Fibroblast of skin of left biceps (primary cell): ENCODE results near the gene POU6F2.
A peak's percentile ranks its signal among the peaks of the same experiment; 100 is the strongest.

Experiments used
- DNase-seq, 2 experiments: peaks; one replicate each; pipeline ENCODE4 v3.0.0-alpha.2; 2013; ENCODE audit warnings: low read depth in 2 of 2

Gene POU6F2

DNA sequence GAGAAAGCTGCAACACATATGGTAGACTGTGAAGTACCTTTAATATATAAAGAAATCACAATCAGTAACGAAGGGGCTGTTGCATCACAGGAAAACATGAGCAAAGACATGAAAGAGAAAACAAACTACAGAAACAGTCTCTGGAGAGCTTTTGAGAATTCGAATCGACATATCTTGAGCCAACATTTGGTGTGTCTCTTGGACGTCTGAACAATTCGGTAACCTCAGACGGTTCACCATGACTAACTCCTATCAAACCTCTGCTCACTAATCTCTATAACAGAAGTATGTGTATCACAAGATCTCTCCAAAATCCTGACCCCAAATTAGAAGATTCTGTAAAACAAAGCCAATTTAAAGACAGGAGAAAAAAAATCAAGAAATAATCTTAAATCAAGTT is 326.5 kb downstream of the POU6F2 start:
- no peak for DNase-seq

DNA sequence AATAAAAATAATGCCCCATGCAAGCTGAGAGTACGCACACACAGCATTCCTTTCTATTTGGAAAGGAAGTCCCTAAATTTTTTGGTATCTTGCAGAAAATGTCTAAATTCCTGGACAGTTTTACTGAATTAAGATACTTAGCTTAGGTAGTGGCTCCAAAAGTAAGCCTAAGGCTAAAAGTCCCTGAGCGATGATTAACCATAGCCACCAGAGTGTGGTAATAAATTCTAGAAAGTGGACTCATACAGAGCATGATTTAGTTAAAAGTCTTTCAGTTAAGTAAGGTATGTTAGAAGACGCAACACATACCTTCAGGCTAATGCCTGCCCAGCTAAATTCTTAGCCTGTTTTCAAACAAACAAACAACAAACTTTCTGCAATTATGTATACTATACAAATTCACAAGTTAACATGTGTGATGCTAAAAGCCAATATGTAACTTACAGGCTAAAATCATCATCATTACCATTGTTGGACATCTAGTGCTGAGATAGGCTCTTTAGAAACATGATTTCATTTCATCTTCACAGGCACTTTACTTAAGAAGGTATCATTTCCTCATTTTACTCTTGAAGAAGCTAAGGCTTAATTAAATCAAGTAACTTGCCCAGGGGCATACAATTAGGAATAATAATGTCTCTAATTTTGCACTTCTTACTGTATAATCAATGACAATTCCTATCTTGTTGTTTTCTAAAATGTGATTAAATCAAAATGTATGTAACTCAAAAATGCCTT is 327.1 kb downstream of the POU6F2 start:
- DNase-seq: no peak

DNA sequence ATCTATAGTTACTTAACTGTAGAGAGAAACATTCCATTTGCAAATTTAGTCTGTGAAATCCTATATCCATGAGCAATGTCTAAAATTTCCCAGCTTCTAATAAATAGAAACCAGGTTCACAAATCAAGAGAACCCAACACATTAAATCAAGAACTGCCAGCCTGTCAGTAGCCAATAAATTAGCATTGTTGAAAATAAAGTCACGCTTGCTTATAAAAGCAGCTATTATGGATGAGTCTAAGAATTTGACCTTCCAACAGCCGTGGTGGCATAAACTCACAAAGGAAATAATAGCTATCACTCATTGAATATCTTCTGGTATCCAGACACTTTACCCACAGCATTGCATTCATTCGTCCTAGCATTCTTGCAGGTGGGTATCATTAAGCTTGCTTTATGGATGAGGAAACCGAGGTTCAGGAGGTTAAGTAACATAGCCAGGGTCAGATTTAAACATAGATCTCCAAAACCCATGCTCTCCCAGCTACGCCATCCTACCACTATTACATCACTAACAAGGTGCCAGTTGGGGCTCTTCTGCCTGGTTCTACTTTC is 328.4 kb downstream of the POU6F2 start:
- peak; percentile 60 to 64 for DNase-seq

DNA sequence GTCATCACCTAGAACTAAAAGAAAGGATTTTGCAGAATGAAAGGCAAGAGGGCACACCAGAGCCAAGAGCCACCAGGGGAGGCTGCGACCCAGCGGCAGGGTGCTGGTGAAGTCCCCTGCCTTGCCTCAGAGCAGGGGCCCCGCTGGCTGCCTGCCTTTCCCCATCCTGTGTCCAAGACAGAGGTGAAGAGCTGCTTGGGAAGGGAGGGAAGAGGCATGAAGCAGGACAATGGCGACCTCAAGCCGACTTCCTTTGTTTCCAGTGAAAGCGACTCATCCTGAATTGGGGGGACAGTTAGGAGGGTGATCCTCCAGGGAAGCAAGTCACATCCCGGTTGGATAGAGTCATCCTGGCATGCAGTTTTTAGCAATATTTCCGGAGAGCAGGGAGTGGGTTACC is 333.0 kb downstream of the POU6F2 start:
- DNase-seq: no peak

DNA sequence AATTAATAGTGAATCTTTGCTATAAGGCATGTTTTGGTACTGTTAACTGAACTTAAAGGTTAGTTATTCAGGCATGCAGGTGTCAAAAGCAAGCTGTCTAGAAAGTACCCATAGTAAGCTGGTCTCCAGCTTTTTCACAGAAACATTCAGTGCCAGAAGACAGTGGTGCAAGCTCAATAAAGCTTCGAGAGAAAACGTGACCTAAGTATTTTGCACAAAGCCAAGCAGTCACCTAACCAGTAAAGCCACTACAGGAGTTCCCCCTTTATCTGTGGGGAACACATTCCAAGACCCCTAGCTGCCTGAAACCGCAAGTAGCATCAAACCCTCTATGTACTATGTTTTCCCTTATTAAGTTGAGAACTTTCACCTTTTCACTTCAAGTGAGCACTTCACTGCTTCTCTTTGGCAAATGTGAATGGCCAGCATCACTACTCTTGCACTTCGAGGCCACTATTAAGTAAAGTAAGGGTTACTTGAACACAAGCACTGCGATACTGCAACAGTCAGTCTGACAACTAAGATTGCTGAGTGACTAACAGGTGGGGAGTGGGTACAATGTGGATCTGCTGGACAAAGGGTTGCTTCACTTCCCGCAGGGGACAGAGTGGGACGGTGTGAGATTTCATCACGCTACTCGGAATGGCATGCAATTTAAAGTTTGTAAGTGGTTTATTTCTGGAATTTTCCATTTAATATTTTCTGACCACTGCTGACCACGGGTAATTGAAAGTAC is 334.7 kb downstream of the POU6F2 start:
- no peak for DNase-seq

DNA sequence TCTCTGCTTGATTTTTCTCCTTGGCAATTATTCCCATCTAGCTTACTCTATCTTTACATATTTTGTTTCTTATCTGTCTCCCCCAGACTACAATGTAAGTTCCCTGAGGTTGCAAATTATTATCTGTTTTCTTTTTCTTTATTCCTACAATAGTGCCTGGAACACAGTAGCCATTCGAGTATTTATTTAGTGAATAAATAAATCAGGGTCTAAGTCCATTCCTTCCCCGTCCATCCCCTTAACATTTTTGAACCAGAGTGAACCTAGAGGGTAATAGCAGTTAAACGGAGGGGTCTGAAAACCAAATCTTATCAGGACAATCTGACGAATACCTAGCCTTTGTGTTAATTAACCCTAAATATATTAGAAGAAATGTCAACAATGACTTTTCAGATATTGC is 335.7 kb downstream of the POU6F2 start:
- no peak for DNase-seq

DNA sequence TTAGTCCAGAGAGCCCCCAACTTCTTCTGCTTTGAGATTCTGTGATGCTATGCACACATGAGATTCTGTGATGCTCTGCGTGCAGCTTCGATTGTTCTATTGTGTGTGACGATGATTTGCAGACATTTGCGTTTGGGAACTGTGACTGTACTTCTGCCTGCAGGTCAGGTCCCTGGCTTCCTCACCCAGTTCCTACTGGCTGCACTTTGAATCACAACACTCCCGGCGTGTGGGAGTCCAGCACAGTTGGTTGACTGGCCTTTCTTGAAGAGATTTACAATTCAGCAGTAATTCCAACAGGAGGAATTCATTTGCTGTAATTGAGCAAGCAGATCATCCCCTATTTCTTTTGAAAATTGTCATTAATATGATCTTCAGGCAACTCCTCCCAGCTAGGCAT is 336.3 kb downstream of the POU6F2 start:
- no peak for DNase-seq

DNA sequence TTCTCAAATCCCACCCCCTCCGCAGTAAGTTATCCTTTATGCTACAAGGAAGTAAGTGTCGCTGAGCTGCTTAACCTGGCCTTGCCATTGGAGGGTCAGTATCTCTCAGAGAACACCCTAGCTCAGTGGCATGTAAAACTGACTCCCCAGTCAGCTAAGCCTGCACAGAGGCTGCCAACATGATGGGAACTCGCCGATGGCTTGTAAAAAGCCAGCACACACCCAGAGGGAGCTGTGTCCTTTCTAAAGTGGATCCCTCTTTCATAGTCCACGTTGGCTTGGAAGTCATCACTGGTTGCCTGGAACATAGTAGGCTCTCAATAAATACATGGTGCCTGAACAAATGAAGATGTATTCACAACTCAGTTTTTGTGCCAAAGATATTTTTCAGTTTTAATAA is 339.4 kb downstream of the POU6F2 start:
- DNase-seq: no peak

DNA sequence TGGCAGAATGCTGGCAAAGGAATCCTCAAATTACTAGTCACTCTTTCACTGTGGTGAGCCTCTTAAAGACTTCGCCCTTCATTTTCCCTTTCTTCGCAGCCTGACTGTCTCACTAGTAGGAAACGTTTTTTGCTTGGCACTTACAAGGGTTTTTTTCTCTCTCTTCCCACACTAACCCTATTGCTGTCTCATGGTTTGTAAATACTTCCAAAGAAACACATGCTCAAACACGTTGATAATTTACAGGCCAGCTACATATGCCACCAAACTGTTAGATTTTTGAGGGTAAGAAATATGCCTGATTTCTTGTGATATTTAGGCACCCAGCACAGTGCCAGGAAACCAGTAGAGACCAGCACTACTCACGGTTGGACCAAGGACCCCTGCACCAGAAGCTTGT is 340.2 kb downstream of the POU6F2 start:
- DNase-seq: no peak

DNA sequence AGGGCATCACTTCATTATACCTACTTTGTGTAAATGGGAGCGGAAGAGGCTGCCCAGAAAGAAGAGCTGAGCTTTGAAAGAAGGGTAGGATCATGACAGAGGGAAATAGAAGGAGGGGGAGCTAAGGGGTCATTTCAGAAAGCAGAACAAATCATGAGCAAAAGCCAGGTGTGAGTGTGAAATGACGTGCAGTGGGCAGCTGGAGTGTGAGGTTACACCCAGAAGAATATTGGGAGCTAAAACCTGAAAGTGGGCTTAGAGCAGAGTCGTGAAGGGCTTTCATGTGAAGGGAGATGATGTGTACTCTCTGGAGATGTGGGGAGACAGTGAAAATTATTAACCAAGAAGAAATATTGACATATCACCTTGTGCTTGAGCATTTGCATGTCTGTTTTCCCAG is 343.5 kb downstream of the POU6F2 start:
- DNase-seq: no peak

DNA sequence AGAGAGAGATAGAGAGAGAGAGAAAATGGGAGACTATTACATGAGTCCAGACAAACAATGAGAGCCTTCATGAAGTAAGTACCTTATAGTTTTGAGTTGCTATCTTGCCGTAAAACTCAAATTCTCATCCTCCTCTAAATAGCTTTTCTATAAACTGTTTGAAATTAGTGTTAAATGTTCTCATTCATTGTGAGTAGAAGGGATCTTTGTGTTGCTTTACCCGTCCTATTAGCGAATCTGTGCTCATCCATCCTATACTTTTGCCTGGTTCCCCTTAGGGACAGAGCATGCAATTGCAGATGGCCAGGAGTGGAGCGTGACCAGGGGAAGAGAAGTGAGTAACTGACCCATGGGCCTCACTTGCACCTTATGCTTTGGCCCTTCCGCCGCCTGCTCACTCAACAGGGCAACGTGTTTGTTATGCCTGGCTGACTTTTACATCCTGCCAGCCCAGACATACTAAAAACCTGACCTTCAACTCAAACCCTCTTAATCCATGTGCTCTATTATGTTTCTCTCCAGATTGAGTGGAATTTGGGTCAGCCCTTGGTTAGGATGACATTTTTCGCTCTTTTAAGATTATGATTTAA is 344.3 kb downstream of the POU6F2 start:
- no peak for DNase-seq

DNA sequence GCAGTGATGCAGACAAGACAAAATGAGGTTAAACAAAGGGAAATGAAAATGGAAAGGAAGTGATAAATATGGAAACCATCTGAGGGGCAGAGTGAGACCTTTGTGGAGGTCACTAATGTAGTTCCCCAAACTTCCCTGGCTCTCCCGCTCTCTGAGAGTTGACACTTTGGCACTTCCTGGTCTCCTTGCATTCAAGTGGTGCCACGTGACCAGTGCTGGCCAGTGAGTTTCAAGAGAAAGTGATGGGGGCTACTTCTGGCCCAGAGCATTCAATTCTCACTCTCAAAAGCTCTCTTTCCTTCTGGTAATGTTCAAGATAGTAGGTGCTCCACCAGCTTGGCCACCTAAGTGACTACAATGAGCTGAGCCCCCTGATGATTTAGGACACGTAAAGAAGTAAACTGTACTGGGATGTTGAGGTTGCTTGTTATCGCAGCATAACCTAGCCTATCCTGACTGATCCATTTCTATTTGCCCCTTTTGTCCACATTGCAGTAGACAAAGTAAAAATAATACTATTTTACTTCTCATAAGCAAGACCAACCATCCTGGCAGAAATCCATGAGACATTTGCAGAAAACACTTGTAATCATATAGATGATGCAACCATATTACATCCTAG is 346.5 kb downstream of the POU6F2 start:
- DNase-seq: no peak

DNA sequence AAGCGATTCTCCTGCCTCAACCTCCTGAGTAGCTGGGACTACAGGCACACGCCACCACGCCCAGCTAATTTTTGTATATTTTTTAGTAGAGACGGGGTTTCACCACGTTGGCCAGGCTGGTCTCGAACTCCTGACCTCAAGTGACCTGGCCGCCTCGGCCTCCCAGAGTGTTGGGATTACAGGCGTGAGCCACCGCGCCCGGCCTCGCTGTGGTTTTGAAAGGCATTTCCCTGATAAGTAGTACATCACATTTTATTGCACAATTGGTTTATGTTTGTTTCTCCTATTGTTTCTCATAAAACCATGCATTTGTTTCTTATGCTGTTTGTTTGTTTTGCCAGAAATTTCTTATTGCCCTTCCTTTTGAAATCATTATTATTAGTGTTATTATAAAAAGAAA is 353.9 kb downstream of the POU6F2 start:
- DNase-seq: peak in 1 of 2 experiments; percentile 17

DNA sequence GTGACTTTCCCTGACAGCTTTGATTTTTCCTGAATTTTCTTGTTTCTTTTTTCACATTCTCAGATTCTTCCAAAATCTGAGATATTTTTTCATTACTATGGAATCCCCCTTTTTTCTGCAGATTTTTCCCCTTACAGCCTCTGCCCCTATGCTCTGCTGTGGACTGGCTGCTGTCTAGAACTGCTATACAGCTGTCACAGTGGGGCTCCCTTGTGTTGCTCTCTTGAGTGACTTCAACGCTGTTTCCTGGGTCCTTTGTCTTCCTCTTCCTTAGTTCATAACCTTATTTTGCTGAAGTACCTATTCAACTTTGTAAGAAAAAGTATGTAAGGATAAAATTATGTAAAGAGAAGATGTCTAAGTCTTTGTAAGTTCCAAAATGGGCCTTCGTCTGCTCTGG is 354.4 kb downstream of the POU6F2 start:
- DNase-seq: no peak

DNA sequence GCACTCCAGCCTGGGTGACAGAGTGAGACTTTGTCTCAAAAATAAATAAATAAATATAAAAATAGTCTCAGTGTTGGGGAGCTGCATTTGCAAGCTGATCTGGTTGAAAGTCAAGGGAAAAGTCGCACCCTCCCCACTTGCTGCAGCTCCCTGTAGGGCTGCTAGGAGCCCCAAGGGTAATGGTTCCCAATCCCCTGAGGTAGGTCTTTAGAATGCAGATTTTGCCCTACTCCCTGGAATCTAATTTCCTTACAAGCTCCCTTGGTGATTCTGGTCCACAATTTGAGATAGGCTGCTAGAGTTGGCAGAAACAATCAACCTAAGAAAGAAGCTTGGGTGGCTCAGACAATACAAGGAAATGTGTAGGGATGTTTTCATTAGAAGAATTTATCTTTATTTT is 356.0 kb downstream of the POU6F2 start:
- no peak for DNase-seq

DNA sequence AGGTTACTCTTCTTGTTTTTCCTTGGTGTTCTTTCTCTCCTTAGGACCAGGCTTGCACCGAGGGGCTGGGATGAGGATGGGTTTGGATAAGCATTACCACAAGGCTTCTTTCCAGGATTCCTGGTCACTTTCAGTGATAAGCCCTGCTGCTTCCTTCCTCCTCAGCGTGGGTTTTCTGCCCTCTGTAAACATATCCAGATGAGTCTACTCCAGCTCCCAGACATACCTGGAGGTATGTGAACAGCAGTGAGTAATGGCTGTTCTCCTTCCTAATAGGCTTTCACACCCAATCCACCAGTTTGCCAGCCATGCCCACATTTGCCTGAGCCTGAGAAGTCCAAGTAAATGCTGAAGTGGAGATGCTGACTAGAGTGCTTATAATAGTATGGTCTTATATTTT is 358.7 kb downstream of the POU6F2 start:
- DNase-seq: no peak

DNA sequence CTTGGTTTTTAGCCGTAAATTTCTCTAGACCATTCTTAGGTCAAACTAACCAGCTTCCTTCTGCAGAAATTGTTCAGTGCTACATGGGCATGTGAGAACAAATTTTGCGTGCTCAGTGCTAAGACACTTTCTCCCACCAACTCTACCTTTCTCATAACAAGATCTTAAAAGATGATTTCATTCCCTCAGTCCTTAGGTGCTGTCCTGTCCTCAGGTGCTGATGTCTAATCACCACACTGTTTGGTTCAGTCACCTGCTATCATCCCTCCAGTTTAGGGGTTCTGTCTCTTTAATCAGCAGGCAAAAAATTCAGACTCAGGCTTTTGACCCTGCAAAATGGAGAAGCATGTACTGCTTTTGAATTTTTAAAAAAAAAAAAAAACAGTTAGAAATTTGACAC is 361.0 kb downstream of the POU6F2 start:
- DNase-seq: no peak

DNA sequence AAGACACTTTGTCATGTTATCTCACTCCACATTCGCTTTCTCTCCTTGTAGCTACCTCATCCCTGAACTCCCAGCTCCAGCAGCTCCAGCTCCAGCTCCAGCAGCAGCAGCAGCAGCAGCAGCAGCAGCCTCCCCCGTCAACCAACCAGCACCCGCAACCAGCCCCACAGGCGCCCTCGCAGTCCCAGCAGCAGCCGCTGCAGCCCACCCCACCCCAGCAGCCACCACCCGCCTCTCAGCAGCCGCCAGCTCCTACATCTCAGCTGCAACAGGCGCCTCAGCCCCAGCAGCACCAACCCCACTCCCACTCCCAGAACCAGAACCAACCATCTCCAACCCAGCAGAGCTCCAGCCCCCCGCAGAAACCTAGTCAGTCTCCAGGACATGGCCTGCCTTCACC is 361.9 kb downstream of the POU6F2 start:
- no peak for DNase-seq

DNA sequence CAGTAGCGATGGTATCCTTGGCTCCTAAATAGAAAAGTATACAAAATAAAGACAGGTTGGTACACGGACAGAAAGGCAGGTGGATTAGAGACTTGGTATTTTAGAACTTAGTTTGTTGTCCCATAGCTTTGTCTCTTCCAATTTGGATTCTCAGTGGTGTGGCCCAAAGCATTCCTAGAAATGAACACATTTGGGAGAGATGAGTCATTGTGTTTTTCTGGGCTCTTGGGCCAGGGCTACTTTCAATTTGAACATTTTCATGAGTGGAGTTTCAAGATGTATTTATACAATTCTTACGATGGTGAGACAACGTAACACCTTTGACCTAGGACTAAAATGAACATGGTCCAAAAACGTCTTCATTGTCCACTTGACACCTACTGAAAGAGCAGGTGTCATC is 363.4 kb downstream of the POU6F2 start:
- DNase-seq: no peak

DNA sequence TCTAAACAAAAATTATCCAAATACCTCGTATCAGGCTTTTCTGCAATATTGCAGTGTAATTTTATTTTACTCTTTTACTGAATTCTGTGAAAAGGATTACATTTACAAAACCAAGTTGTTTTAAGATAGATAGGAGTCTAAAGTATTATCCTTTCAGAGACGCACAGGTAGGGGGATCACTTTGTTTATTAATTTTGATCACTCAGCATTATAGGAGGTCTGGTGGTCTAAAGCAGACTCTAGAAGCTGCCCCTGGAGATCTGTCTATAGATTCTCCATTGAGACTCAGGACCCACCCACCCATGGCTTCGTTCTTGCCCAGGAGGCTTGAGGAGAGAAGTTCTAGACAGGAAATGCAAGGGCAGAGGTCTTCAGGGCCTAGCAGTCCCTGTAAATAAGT is 365.1 kb downstream of the POU6F2 start:
- DNase-seq: no peak

DNA sequence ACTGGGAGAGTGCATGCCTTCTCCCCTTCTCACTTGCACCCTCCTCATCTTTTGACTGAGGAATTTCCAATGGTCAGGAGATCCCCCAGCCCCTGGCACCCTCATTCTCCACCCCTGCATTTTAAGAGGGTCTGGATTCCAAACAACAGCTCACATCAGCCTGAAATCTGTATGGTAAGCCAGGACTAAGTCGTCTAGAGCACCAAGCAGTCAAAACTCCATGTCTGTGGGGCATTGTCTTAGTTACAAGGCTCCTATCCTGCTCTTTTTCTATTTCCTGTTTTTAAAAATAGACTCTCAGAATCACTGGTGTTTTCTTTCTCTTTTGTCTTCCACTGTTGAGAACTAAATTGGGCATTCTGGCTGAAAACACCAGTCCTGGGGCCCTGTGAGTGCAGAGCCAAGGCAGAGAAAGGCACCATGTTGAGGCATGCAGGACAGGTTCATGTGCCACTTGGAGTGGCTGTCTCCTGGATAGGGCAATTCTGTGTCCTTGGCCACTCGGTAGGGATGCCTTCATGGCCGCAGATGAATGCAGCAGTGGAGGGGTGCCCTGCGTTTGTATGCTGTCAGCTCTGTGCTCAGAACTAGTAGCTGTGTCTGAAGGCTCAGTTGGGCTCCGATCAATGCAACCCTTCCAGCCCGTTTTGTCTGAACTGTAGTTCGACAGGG is 371.9 kb downstream of the POU6F2 start:
- no peak for DNase-seq
